ENCODE results near the gene TNXB. TPM values are rescaled to one million over a fixed set of nuclear protein-coding genes. Genes with fewer than 3 reads are reported as not detected.
A peak's percentile ranks its signal among the peaks of the same experiment; 100 is the strongest.

TNXB gene
- total RNA-seq, 2 donors from 2014 or later, result 138 to 210 TPM

GRCh38 chr6:32083812-32084768, 25.0 kb downstream of the TNXB start:
- peaks cover 0 to 50% of the 10 kb centered on the region in 2 donors for H3K4me1 ChIP-seq
- DNase-seq (ENCODE audit: low spot score), result no peak
- H3K27ac ChIP-seq, result peak overlapping the region in 1 of 2 donors; percentile 72
- no peak overlapping the region for H3K4me3 ChIP-seq
- peaks cover 56% of the 10 kb centered on the region for H3K36me3 ChIP-seq
- no peaks in the 10 kb centered on the region for H3K9me3 ChIP-seq
- H3K27me3 ChIP-seq, result no peaks in the 10 kb centered on the region
- TF ChIP-seq, protein P1, sequence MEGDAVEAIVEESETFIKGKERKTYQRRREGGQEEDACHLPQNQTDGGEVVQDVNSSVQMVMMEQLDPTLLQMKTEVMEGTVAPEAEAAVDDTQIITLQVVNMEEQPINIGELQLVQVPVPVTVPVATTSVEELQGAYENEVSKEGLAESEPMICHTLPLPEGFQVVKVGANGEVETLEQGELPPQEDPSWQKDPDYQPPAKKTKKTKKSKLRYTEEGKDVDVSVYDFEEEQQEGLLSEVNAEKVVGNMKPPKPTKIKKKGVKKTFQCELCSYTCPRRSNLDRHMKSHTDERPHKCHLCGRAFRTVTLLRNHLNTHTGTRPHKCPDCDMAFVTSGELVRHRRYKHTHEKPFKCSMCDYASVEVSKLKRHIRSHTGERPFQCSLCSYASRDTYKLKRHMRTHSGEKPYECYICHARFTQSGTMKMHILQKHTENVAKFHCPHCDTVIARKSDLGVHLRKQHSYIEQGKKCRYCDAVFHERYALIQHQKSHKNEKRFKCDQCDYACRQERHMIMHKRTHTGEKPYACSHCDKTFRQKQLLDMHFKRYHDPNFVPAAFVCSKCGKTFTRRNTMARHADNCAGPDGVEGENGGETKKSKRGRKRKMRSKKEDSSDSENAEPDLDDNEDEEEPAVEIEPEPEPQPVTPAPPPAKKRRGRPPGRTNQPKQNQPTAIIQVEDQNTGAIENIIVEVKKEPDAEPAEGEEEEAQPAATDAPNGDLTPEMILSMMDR (IDR thresholded peaks at IDR 0.05), result no peak

- DNase-seq (ENCODE audit: low spot score), result peak; percentile 93
- H3K27ac ChIP-seq, result peak overlapping the region; percentile 31 to 80
- no peak overlapping the region for H3K4me3 ChIP-seq
- no peaks in the 10 kb centered on the region for H3K27me3 ChIP-seq
- H3K36me3 ChIP-seq, result peaks cover 56% of the 10 kb centered on the region
- TF ChIP-seq, protein P1 (IDR thresholded peaks at IDR 0.05), result no peak
- no peaks in the 10 kb centered on the region for H3K9me3 ChIP-seq
- peaks cover 0 to 41% of the 10 kb centered on the region in 2 donors for H3K4me1 ChIP-seq
These were observed 26.2 kb downstream of the TNXB start for GRCh38 chr6:32082935-32083334.

GRCh38 chr6:32082478-32082877, 26.7 kb downstream of the TNXB start:
- DNase-seq (ENCODE audit: low spot score), result no peak
- TF ChIP-seq, protein P1 (IDR thresholded peaks at IDR 0.05), result no peak
- Histone ChIP-seq H3K9me3 (no peaks in the 10 kb centered on the region), H3K36me3 (peaks cover 56% of the 10 kb centered on the region), H3K4me1 (peaks cover 0 to 37% of the 10 kb centered on the region in 2 donors), H3K4me3 (no peak overlapping the region), H3K27me3 (no peaks in the 10 kb centered on the region), H3K27ac (peak overlapping the region; percentile 31 to 80)

DNA sequence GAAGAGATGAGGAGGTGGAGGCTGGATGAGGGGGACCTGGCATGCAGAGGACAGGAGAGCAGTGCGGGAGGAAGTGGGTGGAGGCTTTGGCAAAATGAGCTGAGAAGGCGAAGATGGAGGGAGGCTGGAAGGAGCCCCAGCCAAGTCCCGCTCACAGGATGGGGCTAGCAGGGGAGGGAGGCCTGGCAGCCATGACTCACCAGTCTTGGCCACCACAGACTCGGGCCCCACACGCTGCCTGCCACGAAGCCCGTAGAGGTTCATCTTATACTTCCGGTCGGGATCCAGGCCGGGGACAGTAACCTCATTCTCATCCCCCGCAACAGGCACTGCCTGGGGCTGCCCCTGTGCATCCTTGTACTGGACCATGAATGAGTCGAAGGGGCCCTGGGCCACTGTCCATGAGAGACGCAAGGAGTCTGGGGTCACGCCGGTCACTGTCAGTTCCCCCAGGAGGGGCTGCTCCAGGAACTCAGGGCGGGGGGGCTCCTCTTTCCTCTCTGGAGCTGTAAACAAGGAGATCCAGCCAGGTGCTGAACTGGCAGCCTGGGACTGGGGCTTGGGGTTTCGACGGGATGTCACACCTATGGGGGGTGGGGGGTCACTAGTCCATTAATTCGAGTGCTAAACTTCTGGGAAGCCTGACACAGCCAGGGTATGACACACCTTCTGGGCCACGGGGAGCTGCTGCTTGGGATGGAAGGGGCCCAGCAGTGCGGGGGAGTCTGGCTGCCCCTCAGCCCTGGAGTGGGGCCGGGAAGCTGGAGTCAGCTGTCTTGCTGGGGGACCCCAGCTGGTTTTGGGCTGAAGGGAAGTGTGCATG, 27.8 kb downstream of the TNXB start:
- H3K27ac ChIP-seq, result peak overlapping the region; percentile 31 to 80
- peaks cover 61% of the 10 kb centered on the region for H3K36me3 ChIP-seq
- peaks cover 0 to 39% of the 10 kb centered on the region in 2 donors for H3K4me1 ChIP-seq
- TF ChIP-seq, protein P1 (IDR thresholded peaks at IDR 0.05), result no peak
- H3K27me3 ChIP-seq, result no peaks in the 10 kb centered on the region
- H3K4me3 ChIP-seq, result no peak overlapping the region
- no peaks in the 10 kb centered on the region for H3K9me3 ChIP-seq
- peak; percentile 87 for DNase-seq (ENCODE audit: low spot score)

GRCh38 chr6:32079566-32080290, 29.4 kb downstream of the TNXB start:
- peaks cover 50% of the 10 kb centered on the region for H3K36me3 ChIP-seq
- H3K27me3 ChIP-seq, result no peaks in the 10 kb centered on the region
- H3K4me1 ChIP-seq, result peaks cover 0 to 48% of the 10 kb centered on the region in 2 donors
- H3K27ac ChIP-seq, result no peak overlapping the region
- no peak for DNase-seq (ENCODE audit: low spot score)
- TF ChIP-seq, protein P1 (IDR thresholded peaks at IDR 0.05), result no peak
- no peak overlapping the region for H3K4me3 ChIP-seq
- H3K9me3 ChIP-seq, result no peaks in the 10 kb centered on the region
